Brain microvascular endothelial cell (primary cell): ENCODE measurements around the gene WSCD2.
A peak's percentile ranks its signal among the peaks of the same experiment; 100 is the strongest.

Source experiments
- DNase-seq: peaks from one replicate; pipeline ENCODE4 v3.0.0-alpha.2; 2020
- H3K27ac ChIP-seq: fragments of 250-450 bp; sonication (Bioruptor Pico); 2 replicates; pipeline ENCODE4 v1.5.1; 2020; ENCODE audit warnings: mild to moderate bottlenecking, moderate library complexity
- H3K27me3 ChIP-seq: fragments of 250-450 bp; sonication (Bioruptor Pico); replicated peaks from 2 replicates; pipeline ENCODE4 v1.5.1; 2020; ENCODE audit warnings: mild to moderate bottlenecking
- H3K36me3 ChIP-seq: fragments of 250-450 bp; sonication (Bioruptor Pico); replicated peaks from 2 replicates; pipeline ENCODE4 v1.5.1; 2020; ENCODE audit warnings: mild to moderate bottlenecking
- H3K4me3 ChIP-seq: 2 replicates; pipeline ENCODE4 v1.5.1; 2011; ENCODE audit warnings: low read depth, mild to moderate bottlenecking, control low read depth, low read length, moderate library complexity
- in situ Hi-C: cut with HindIII; loops from 2 replicates; pipeline ENCODE4 v1.10.0; 2017; ENCODE audit warnings: low sequenced_read_pairs, low pct_ligation_motif_present
- TF ChIP-seq, protein P1 (sequence below): IDR thresholded peaks from 2 replicates; pipeline ENCODE4 v1.5.1; 2011; ENCODE audit warnings: low read depth, mild to moderate bottlenecking, moderate library complexity, low read length, control low read depth, inconsistent platforms; ENCODE audit errors: missing control alignments

Gene WSCD2

DNA sequence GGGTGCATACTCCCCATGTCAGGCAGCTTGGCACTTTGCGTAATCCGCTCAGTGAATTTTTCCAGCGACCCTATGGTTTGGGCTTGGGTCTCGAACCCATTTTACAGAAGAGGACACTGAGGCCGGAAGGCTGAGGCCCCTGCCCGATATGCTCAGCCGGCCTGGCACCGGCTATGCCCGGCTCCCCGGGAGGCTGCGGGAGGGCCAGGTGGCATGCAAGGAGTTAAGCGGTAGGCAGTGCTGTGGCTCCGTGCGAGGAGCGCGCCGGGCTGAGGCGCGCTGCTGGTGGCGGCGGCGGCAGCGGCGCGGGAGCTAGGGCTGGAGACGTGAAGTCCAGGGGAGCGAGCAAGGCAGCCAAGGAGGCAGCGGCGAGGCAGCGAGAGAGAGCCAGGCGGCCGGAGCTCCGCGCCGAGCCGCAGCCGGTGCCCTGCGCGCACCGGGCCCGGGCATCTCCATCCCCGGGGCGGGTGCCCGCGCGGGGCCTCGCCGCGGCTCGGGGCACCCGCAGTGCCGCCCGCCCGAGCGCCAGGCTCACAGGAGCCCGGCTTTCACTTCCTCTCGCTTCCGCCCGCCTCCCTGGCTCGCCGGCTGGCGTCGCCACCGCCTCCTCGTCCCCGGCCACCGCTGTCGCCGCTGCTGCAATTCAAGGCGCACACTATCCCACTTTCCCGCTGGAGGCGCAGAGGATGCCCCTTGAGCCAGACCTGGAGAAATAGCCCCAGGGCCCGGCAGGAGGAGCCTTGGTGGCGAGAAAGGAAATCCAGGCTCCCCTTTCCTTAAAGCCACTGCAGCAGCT is at the start of gene WSCD2:
Gene WSCD2, plus strand, starts transcription at position 272 of the 796 bp plus-strand sequence. CDS start 66,545 bp downstream, outside the sequence.
- TF ChIP-seq, protein P1, sequence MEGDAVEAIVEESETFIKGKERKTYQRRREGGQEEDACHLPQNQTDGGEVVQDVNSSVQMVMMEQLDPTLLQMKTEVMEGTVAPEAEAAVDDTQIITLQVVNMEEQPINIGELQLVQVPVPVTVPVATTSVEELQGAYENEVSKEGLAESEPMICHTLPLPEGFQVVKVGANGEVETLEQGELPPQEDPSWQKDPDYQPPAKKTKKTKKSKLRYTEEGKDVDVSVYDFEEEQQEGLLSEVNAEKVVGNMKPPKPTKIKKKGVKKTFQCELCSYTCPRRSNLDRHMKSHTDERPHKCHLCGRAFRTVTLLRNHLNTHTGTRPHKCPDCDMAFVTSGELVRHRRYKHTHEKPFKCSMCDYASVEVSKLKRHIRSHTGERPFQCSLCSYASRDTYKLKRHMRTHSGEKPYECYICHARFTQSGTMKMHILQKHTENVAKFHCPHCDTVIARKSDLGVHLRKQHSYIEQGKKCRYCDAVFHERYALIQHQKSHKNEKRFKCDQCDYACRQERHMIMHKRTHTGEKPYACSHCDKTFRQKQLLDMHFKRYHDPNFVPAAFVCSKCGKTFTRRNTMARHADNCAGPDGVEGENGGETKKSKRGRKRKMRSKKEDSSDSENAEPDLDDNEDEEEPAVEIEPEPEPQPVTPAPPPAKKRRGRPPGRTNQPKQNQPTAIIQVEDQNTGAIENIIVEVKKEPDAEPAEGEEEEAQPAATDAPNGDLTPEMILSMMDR: peak; percentile 28
- in situ Hi-C loops: no loop called here
- DNase-seq: peak; percentile 1
- Histone ChIP-seq H3K27ac (no peak within 1 kb of the TSS), H3K36me3 (no peaks in the 10 kb centered on the region), H3K27me3 (peaks cover 12% of the 10 kb centered on the region), H3K4me3 (no peak within 1 kb of the TSS)

- Histone ChIP-seq H3K27ac (no peak overlapping the region), H3K4me3 (no peak overlapping the region), H3K36me3 (no peaks in the 10 kb centered on the region), H3K27me3 (no peaks in the 10 kb centered on the region)
- in situ Hi-C loops: no loop called here
- TF ChIP-seq, protein P1: no peak
- DNase-seq: no peak
These were observed 49.4 kb upstream of the WSCD2 start for GRCh38 chr12:108079721-108080120.

GRCh38 chr12:108080363-108080762 is 48.7 kb upstream of the WSCD2 start:
- in situ Hi-C loops: no loop called here
- no peaks in the 10 kb centered on the region for H3K27me3 ChIP-seq
- no peak overlapping the region for H3K4me3 ChIP-seq
- DNase-seq: no peak
- no peaks in the 10 kb centered on the region for H3K36me3 ChIP-seq
- TF ChIP-seq, protein P1: no peak
- H3K27ac ChIP-seq: no peak overlapping the region

GRCh38 chr12:108082485-108082884 is 46.6 kb upstream of the WSCD2 start:
- in situ Hi-C loops: no loop called here

GRCh38 chr12:108087900-108088299 is 41.2 kb upstream of the WSCD2 start:
- in situ Hi-C loops: no loop called here
- no peak for DNase-seq
- H3K27me3 ChIP-seq: no peaks in the 10 kb centered on the region
- H3K27ac ChIP-seq: no peak overlapping the region
- H3K36me3 ChIP-seq: no peaks in the 10 kb centered on the region
- TF ChIP-seq, protein P1: no peak
- no peak overlapping the region for H3K4me3 ChIP-seq

More at GRCh38 chr12:108082485-108082884, 46.6 kb upstream of the WSCD2 start:
- Histone ChIP-seq H3K27me3 (no peaks in the 10 kb centered on the region), H3K36me3 (no peaks in the 10 kb centered on the region), H3K4me3 (no peak overlapping the region), H3K27ac (no peak overlapping the region)
- no peak for DNase-seq
- TF ChIP-seq, protein P1: no peak
